Measurements from ENCODE around the gene EML5. TPM values are rescaled to one million over a fixed set of nuclear protein-coding genes. Genes with fewer than 3 reads are reported as not detected.

Gene EML5
- total RNA-seq, 4 donors from 2014 or later: 2.7 to 3.7 (median 3.7) TPM

GRCh38 chr14:88818018-88818417 is 25.3 kb upstream of the EML5 start:
- no peak for DNase-seq (ENCODE audit: extremely low spot score)
- no peaks in the 10 kb centered on the region for H3K27me3 ChIP-seq
- no peaks in the 10 kb centered on the region for H3K4me1 ChIP-seq
- 83% methylated on average over 1 of the region's 1 CpG for WGBS
- TF ChIP-seq CTCF (IDR thresholded peaks at IDR 0.05) (no peak), POLR2A (IDR thresholded peaks at IDR 0.05; ENCODE audit: low read depth) (no peak), EP300 (IDR thresholded peaks at IDR 0.05) (no peak), POLR2AphosphoS5 (IDR thresholded peaks at IDR 0.05) (no peak)
- intact Hi-C loops (cut with DNase I): no loop called here
- no peaks in the 10 kb centered on the region for H3K36me3 ChIP-seq
- no peak overlapping the region for H3K27ac ChIP-seq (replicated peaks in 1 of 4)
- H3K9me3 ChIP-seq: no peaks in the 10 kb centered on the region
- H3K4me3 ChIP-seq: no peak overlapping the region

- no peaks in the 10 kb centered on the region for H3K27me3 ChIP-seq
- intact Hi-C loops (cut with DNase I): no loop called here
- 95% methylated on average over 4 of the region's 4 CpGs for WGBS
- no peaks in the 10 kb centered on the region for H3K36me3 ChIP-seq
- TF ChIP-seq CTCF (IDR thresholded peaks at IDR 0.05) (no peak), POLR2A (IDR thresholded peaks at IDR 0.05; ENCODE audit: low read depth) (no peak), EP300 (IDR thresholded peaks at IDR 0.05) (no peak)
- H3K9me3 ChIP-seq: no peaks in the 10 kb centered on the region
- no peak for DNase-seq (ENCODE audit: extremely low spot score)
- no peak overlapping the region for H3K4me3 ChIP-seq
- no peak overlapping the region for H3K27ac ChIP-seq (replicated peaks in 1 of 4)
- no peaks in the 10 kb centered on the region for H3K4me1 ChIP-seq
Observed at GRCh38 chr14:88815980-88816379, 23.2 kb upstream of the EML5 start.

GRCh38 chr14:88808359-88808758 is 15.6 kb upstream of the EML5 start:
- Histone ChIP-seq H3K36me3 (no peaks in the 10 kb centered on the region), H3K27me3 (no peaks in the 10 kb centered on the region), H3K4me1 (no peaks in the 10 kb centered on the region), H3K9me3 (peaks cover 0 to 7% (median 0%) of the 10 kb centered on the region in 4 donors), H3K27ac (replicated peaks in 1 of 4) (no peak overlapping the region), H3K4me3 (no peak overlapping the region)
- DNase-seq (ENCODE audit: extremely low spot score): no peak
- TF ChIP-seq CTCF (IDR thresholded peaks at IDR 0.05) (no peak), POLR2A (IDR thresholded peaks at IDR 0.05; ENCODE audit: low read depth) (no peak), EP300 (IDR thresholded peaks at IDR 0.05) (no peak), POLR2AphosphoS5 (IDR thresholded peaks at IDR 0.05) (no peak)
- intact Hi-C loops (cut with DNase I): no loop called here

- Histone ChIP-seq H3K36me3 (no peaks in the 10 kb centered on the region), H3K27ac (replicated peaks in 1 of 4) (no peak overlapping the region), H3K9me3 (peaks cover 0 to 7% (median 0%) of the 10 kb centered on the region in 4 donors), H3K4me3 (no peak overlapping the region), H3K27me3 (no peaks in the 10 kb centered on the region), H3K4me1 (no peaks in the 10 kb centered on the region)
- DNase-seq (ENCODE audit: extremely low spot score): no peak
- intact Hi-C loops (cut with DNase I): no loop called here
- TF ChIP-seq POLR2A (IDR thresholded peaks at IDR 0.05; ENCODE audit: low read depth) (no peak), CTCF (IDR thresholded peaks at IDR 0.05) (no peak), POLR2AphosphoS5 (IDR thresholded peaks at IDR 0.05) (no peak), EP300 (IDR thresholded peaks at IDR 0.05) (no peak)
- 60% methylated on average over 1 of the region's 1 CpG for WGBS
Observed at GRCh38 chr14:88804477-88804876, 11.7 kb upstream of the EML5 start.

- Histone ChIP-seq H3K27me3 (no peaks in the 10 kb centered on the region), H3K4me1 (no peaks in the 10 kb centered on the region), H3K9me3 (peaks cover 0 to 7% (median 0%) of the 10 kb centered on the region in 4 donors), H3K4me3 (no peak overlapping the region), H3K36me3 (no peaks in the 10 kb centered on the region), H3K27ac (replicated peaks in 1 of 4) (no peak overlapping the region)
- no peak for DNase-seq (ENCODE audit: extremely low spot score)
- WGBS: 67% methylated on average over 2 of the region's 2 CpGs
- TF ChIP-seq POLR2A (IDR thresholded peaks at IDR 0.05; ENCODE audit: low read depth) (no peak), CTCF (IDR thresholded peaks at IDR 0.05) (no peak), POLR2AphosphoS5 (IDR thresholded peaks at IDR 0.05) (no peak), EP300 (IDR thresholded peaks at IDR 0.05) (no peak)
- intact Hi-C loops (cut with DNase I): no loop called here
Observed at GRCh38 chr14:88804035-88804434, 11.3 kb upstream of the EML5 start.
